Activated gamma-delta T cell (primary cell): ENCODE measurements around the gene ACTR1A.
A peak's percentile ranks its signal among the peaks of the same experiment; 100 is the strongest.
"Not testable (repeated sequence)": the region's sequence is repeated elsewhere in the genome, so short reads cannot be mapped to it uniquely, and the experiment has no call there.

Experiments
- DNase-seq: peaks from one replicate; lab custom pipeline; 2025; lab: John Stamatoyannopoulos, UW
- total RNA-seq, 2 donors: gene quantifications; one replicate each; lab custom pipeline; 2026; lab: John Stamatoyannopoulos, UW

Gene ACTR1A
- 109 to 120 reads per million in 2 donors for total RNA-seq

GRCh38 chr10:102502337-102503151 lies at the start of gene ACTR1A:
Gene ACTR1A, minus strand, starts transcription at chr10:102502712. Its CDS starts 65 bp downstream, at chr10:102502647.
- DNase-seq = peak; percentile 84

- no peak for DNase-seq
Observed at GRCh38 chr10:102550636-102551210, 48.2 kb upstream of the ACTR1A start.

- DNase-seq = no peak
Observed at GRCh38 chr10:102549549-102549948, 47.0 kb upstream of the ACTR1A start.

- no peak for DNase-seq
Observed at GRCh38 chr10:102546606-102547320, 44.3 kb upstream of the ACTR1A start.

- no peak for DNase-seq
Observed at GRCh38 chr10:102545997-102546396, 43.5 kb upstream of the ACTR1A start.

GRCh38 chr10:102545265-102545871 lies 42.9 kb upstream of the ACTR1A start:
- no peak for DNase-seq

GRCh38 chr10:102542800-102543418 lies 40.4 kb upstream of the ACTR1A start:
- DNase-seq = no peak

- DNase-seq = no peak
Observed at GRCh38 chr10:102540023-102540422, 37.5 kb upstream of the ACTR1A start.

GRCh38 chr10:102538811-102539210 lies 36.3 kb upstream of the ACTR1A start:
- DNase-seq = no peak

GRCh38 chr10:102537948-102538347 lies 35.4 kb upstream of the ACTR1A start:
- DNase-seq = no peak

GRCh38 chr10:102537367-102537766 lies 34.9 kb upstream of the ACTR1A start:
- DNase-seq = no peak

GRCh38 chr10:102535481-102536147 lies 33.1 kb upstream of the ACTR1A start:
- no peak for DNase-seq

GRCh38 chr10:102534966-102535365 lies 32.5 kb upstream of the ACTR1A start:
- DNase-seq = not testable (repeated sequence)

- DNase-seq = no peak
Observed at GRCh38 chr10:102534333-102534732, 31.8 kb upstream of the ACTR1A start.

GRCh38 chr10:102527546-102527945 lies 25.0 kb upstream of the ACTR1A start:
- DNase-seq = no peak

GRCh38 chr10:102524746-102525145 lies 22.2 kb upstream of the ACTR1A start:
- DNase-seq = no peak

GRCh38 chr10:102523250-102524029 lies 20.9 kb upstream of the ACTR1A start:
- DNase-seq = no peak

GRCh38 chr10:102522874-102523249 lies 20.4 kb upstream of the ACTR1A start:
- no peak for DNase-seq

- DNase-seq = no peak
Observed at GRCh38 chr10:102519246-102519825, 16.8 kb upstream of the ACTR1A start.

GRCh38 chr10:102517553-102517952 lies 15.0 kb upstream of the ACTR1A start:
- DNase-seq = no peak
